ENCODE results near the gene ABCA1. TPM values are rescaled to one million over a fixed set of nuclear protein-coding genes. Genes with fewer than 3 reads are reported as not detected.

The ABCA1 gene
- polyA plus RNA-seq, 1 donor (not counting 4 experiments of a cell fraction or from before 2014, with no cell fraction given), result 23.0 TPM

DNA sequence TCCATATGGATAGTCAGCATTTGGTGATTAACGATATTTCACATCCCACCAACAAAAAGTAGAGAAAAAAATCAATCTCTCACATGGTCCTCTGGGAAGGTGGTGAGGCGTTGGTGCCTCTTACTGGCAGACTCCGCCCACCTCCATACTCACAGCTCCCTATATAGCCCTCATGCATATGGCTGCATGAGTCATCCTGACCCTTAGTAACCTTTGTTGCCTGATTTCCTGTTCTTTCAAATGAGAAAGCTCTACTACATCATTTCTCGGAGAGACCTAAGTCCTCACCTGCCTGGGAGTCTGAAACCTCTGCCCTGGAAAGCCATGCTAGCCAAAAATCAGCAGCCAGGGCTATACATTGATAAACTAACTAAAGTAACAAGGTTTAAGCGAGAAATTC is 33.3 kb upstream of the ABCA1 start:
- TF ChIP-seq, protein P1, sequence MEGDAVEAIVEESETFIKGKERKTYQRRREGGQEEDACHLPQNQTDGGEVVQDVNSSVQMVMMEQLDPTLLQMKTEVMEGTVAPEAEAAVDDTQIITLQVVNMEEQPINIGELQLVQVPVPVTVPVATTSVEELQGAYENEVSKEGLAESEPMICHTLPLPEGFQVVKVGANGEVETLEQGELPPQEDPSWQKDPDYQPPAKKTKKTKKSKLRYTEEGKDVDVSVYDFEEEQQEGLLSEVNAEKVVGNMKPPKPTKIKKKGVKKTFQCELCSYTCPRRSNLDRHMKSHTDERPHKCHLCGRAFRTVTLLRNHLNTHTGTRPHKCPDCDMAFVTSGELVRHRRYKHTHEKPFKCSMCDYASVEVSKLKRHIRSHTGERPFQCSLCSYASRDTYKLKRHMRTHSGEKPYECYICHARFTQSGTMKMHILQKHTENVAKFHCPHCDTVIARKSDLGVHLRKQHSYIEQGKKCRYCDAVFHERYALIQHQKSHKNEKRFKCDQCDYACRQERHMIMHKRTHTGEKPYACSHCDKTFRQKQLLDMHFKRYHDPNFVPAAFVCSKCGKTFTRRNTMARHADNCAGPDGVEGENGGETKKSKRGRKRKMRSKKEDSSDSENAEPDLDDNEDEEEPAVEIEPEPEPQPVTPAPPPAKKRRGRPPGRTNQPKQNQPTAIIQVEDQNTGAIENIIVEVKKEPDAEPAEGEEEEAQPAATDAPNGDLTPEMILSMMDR (optimal IDR thresholded peaks at IDR 0.05 in 1 of 3, IDR thresholded peaks at IDR 0.05 in 1 of 3, conservative IDR thresholded peaks at IDR 0.05 in 1 of 3; ENCODE audit: extremely low read depth in 1 of 3, insufficient read depth in 2 of 3, low read length in 3 of 3), result no peak
- TF ChIP-seq EZH2 (IDR thresholded peaks at IDR 0.05; ENCODE audit: low read length), result no peak
- FAIRE-seq (peak; percentile 98), DNase-seq (ENCODE audit: low read depth, low spot score) (peak; percentile 56)
- Histone ChIP-seq H3K4me3 (ENCODE audit: control insufficient read depth in 2 of 3, extremely low read depth in 1 of 3, insufficient read depth in 2 of 3, low read depth in 1 of 3, low read length in 3 of 3) (no peak overlapping the region), H3K4me1 (ENCODE audit: control insufficient read depth, extremely low read depth, insufficient read depth, low read length) (peaks cover 22% of the 10 kb centered on the region), H3K36me3 (ENCODE audit: control insufficient read depth in 2 of 2, extremely low read depth in 1 of 2, insufficient read depth in 2 of 2, low read length in 2 of 2) (no peaks in the 10 kb centered on the region), H3K27ac (ENCODE audit: control insufficient read depth, insufficient read depth, low read length) (peak overlapping the region; percentile 73), H4K20me1 (ENCODE audit: control insufficient read depth, extremely low read depth, insufficient read depth, low read length) (no peaks in the 10 kb centered on the region), H2AFZ (ENCODE audit: control insufficient read depth, low read length) (no peak overlapping the region), H3K4me2 (ENCODE audit: control insufficient read depth, extremely low read depth, insufficient read depth, low read depth, low read length) (peak overlapping the region; percentile 77), H3K9me1 (ENCODE audit: control insufficient read depth, extremely low read depth, insufficient read depth, low read length) (no peaks in the 10 kb centered on the region), H3K27me3 (ENCODE audit: control insufficient read depth, extremely low read depth, insufficient read depth, low read length) (no peaks in the 10 kb centered on the region), H3K9me3 (ENCODE audit: control insufficient read depth, low read depth, low read length) (no peaks in the 10 kb centered on the region), H3K9ac (ENCODE audit: control insufficient read depth, extremely low read depth, insufficient read depth, low read length) (peak overlapping the region; percentile 20), H3K79me2 (ENCODE audit: control insufficient read depth, insufficient read depth, low read length) (no peaks in the 10 kb centered on the region)
- dilution Hi-C loops (cut with MboI; ENCODE audit: extremely low pct_ligation_motif_present, low sequenced_read_pairs), result no loop called here

GRCh38 chr9:104960662-104961061 is 32.7 kb upstream of the ABCA1 start:
- no peaks in the 10 kb centered on the region for H4K20me1 ChIP-seq (ENCODE audit: control insufficient read depth, extremely low read depth, insufficient read depth, low read length)
- TF ChIP-seq EZH2 (IDR thresholded peaks at IDR 0.05; ENCODE audit: low read length), result no peak
- TF ChIP-seq, protein P1 (optimal IDR thresholded peaks at IDR 0.05 in 1 of 3, IDR thresholded peaks at IDR 0.05 in 1 of 3, conservative IDR thresholded peaks at IDR 0.05 in 1 of 3; ENCODE audit: extremely low read depth in 1 of 3, insufficient read depth in 2 of 3, low read length in 3 of 3), result no peak
- H3K4me1 ChIP-seq (ENCODE audit: control insufficient read depth, extremely low read depth, insufficient read depth, low read length), result peaks cover 22% of the 10 kb centered on the region
- dilution Hi-C loops (cut with MboI; ENCODE audit: extremely low pct_ligation_motif_present, low sequenced_read_pairs), result no loop called here
- no peaks in the 10 kb centered on the region for H3K9me3 ChIP-seq (ENCODE audit: control insufficient read depth, low read depth, low read length)
- no peak overlapping the region for H3K9ac ChIP-seq (ENCODE audit: control insufficient read depth, extremely low read depth, insufficient read depth, low read length)
- H3K4me3 ChIP-seq (ENCODE audit: control insufficient read depth in 2 of 3, extremely low read depth in 1 of 3, insufficient read depth in 2 of 3, low read depth in 1 of 3, low read length in 3 of 3), result no peak overlapping the region
- H3K79me2 ChIP-seq (ENCODE audit: control insufficient read depth, insufficient read depth, low read length), result no peaks in the 10 kb centered on the region
- no peak for DNase-seq (ENCODE audit: low read depth, low spot score)
- H3K27me3 ChIP-seq (ENCODE audit: control insufficient read depth, extremely low read depth, insufficient read depth, low read length), result no peaks in the 10 kb centered on the region
- H2AFZ ChIP-seq (ENCODE audit: control insufficient read depth, low read length), result no peak overlapping the region
- FAIRE-seq, result no peak
- no peak overlapping the region for H3K4me2 ChIP-seq (ENCODE audit: control insufficient read depth, extremely low read depth, insufficient read depth, low read depth, low read length)
- no peaks in the 10 kb centered on the region for H3K36me3 ChIP-seq (ENCODE audit: control insufficient read depth in 2 of 2, extremely low read depth in 1 of 2, insufficient read depth in 2 of 2, low read length in 2 of 2)
- H3K27ac ChIP-seq (ENCODE audit: control insufficient read depth, insufficient read depth, low read length), result no peak overlapping the region
- H3K9me1 ChIP-seq (ENCODE audit: control insufficient read depth, extremely low read depth, insufficient read depth, low read length), result no peaks in the 10 kb centered on the region

Measured in keratinocyte (primary cell).